ENCODE data around the gene CAMK1D. TPM values are rescaled to one million over a fixed set of nuclear protein-coding genes. Genes with fewer than 3 reads are reported as not detected.

The CAMK1D gene
- total RNA-seq, 1 donor from 2014 or later, result 6.5 TPM

GRCh38 chr10:12823328-12823727 is 474.0 kb downstream of the CAMK1D start:
- Mint-ChIP-seq H3K27ac (ENCODE audit: unreplicated experiment) (no peak overlapping the region), H3K4me3 (no peak overlapping the region)
- TF ChIP-seq, protein P1, sequence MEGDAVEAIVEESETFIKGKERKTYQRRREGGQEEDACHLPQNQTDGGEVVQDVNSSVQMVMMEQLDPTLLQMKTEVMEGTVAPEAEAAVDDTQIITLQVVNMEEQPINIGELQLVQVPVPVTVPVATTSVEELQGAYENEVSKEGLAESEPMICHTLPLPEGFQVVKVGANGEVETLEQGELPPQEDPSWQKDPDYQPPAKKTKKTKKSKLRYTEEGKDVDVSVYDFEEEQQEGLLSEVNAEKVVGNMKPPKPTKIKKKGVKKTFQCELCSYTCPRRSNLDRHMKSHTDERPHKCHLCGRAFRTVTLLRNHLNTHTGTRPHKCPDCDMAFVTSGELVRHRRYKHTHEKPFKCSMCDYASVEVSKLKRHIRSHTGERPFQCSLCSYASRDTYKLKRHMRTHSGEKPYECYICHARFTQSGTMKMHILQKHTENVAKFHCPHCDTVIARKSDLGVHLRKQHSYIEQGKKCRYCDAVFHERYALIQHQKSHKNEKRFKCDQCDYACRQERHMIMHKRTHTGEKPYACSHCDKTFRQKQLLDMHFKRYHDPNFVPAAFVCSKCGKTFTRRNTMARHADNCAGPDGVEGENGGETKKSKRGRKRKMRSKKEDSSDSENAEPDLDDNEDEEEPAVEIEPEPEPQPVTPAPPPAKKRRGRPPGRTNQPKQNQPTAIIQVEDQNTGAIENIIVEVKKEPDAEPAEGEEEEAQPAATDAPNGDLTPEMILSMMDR (conservative IDR thresholded peaks at IDR 0.05), result no peak

DNA sequence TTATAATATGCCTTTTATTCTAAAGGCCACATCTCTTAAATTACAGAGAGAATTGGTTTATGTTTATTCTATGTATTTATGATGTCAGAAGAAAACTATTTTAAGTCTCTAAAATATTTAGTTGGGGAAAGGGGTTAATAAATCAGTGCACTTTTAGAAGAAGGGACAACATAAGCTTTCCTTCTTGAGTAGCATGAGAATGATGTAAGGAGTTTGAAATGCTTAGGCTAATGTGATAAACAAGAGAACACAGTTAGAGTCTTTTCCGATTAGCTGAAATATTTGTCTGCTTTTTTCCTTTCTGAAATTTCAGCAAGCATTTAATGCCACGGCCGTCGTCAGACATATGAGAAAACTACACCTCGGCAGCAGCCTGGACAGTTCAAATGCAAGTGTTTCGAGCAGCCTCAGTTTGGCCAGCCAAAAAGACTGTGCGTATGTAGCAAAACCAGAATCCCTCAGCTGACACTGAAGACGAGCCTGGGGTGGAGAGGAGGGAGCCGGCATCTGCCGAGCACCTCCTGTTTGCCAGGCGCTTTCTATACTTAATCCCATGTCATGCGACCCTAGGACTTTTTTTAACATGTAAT is 476.0 kb downstream of the CAMK1D start:
- Mint-ChIP-seq H3K27ac (ENCODE audit: unreplicated experiment) (no peak overlapping the region), H3K27me3 (ENCODE audit: low read depth) (no peaks in the 10 kb centered on the region)

More at GRCh38 chr10:12823328-12823727, 474.0 kb downstream of the CAMK1D start:
- H3K36me3 Mint-ChIP-seq (ENCODE audit: low read depth), result peaks cover 2% of the 10 kb centered on the region
- no peaks in the 10 kb centered on the region for H3K9me3 Mint-ChIP-seq
- peaks cover 11% of the 10 kb centered on the region for H3K4me1 Mint-ChIP-seq
- DNase-seq (ENCODE audit: low read depth, low spot score), result no peak
- H3K27me3 Mint-ChIP-seq (ENCODE audit: low read depth), result no peaks in the 10 kb centered on the region

GRCh38 chr10:12826800-12827372 is 477.5 kb downstream of the CAMK1D start:
- Mint-ChIP-seq H3K4me3 (no peak overlapping the region), H3K27ac (ENCODE audit: unreplicated experiment) (no peak overlapping the region), H3K4me1 (peaks cover 16% of the 10 kb centered on the region), H3K9me3 (no peaks in the 10 kb centered on the region), H3K36me3 (ENCODE audit: low read depth) (peaks cover 2% of the 10 kb centered on the region), H3K27me3 (ENCODE audit: low read depth) (no peaks in the 10 kb centered on the region)
- TF ChIP-seq, protein P1 (conservative IDR thresholded peaks at IDR 0.05), result no peak
- DNase-seq (ENCODE audit: low read depth, low spot score), result no peak

More for the DNA sequence above, 476.0 kb downstream of the CAMK1D start:
- TF ChIP-seq, protein P1 (conservative IDR thresholded peaks at IDR 0.05), result no peak
- DNase-seq (ENCODE audit: low read depth, low spot score), result no peak
- Mint-ChIP-seq H3K4me1 (peaks cover 11% of the 10 kb centered on the region), H3K4me3 (no peak overlapping the region), H3K9me3 (no peaks in the 10 kb centered on the region), H3K36me3 (ENCODE audit: low read depth) (peaks cover 2% of the 10 kb centered on the region)

DNA sequence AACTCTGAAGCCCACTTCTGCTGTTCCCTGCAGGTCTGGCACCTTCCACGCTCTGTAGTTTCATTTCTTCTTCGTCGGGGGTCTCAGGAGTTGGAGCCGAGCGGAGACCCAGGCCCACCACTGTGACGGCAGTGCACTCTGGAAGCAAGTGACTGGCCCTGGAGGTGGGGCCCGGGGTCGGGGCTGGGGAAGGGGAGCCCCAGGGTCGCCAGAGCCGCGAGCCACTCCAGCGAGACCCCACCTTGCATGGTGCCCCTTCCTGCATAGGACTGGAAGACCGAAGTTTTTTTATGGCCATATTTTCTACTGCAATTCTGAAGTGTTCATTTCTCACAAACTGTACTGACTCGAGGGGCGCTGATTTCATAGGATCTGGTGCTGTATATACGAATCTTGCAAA is 479.4 kb downstream of the CAMK1D start:
- Mint-ChIP-seq H3K27ac (ENCODE audit: unreplicated experiment) (no peak overlapping the region), H3K36me3 (ENCODE audit: low read depth) (peaks cover 2% of the 10 kb centered on the region), H3K27me3 (ENCODE audit: low read depth) (no peaks in the 10 kb centered on the region), H3K4me3 (no peak overlapping the region), H3K9me3 (no peaks in the 10 kb centered on the region), H3K4me1 (peaks cover 5% of the 10 kb centered on the region)
- TF ChIP-seq, protein P1 (conservative IDR thresholded peaks at IDR 0.05), result no peak
- DNase-seq (ENCODE audit: low read depth, low spot score), result no peak

GRCh38 chr10:12829831-12830390 is 480.6 kb downstream of the CAMK1D start:
- Mint-ChIP-seq H3K4me3 (no peak overlapping the region), H3K27ac (ENCODE audit: unreplicated experiment) (no peak overlapping the region), H3K9me3 (no peaks in the 10 kb centered on the region), H3K27me3 (ENCODE audit: low read depth) (no peaks in the 10 kb centered on the region), H3K36me3 (ENCODE audit: low read depth) (peaks cover 2% of the 10 kb centered on the region), H3K4me1 (peaks cover 10% of the 10 kb centered on the region)
- no peak for DNase-seq (ENCODE audit: low read depth, low spot score)
- TF ChIP-seq, protein P1 (conservative IDR thresholded peaks at IDR 0.05), result no peak

Data from neural crest cell (in vitro differentiated cells).